Femur (tissue), 1 donor: ENCODE data around the gene ABCB10.

Source experiments
- DNase-seq: peaks from one replicate; pipeline ENCODE4 v3.0.0-alpha.2; 2017

Gene ABCB10

GRCh38 chr1:229470406-229471043 is 88.0 kb downstream of the ABCB10 start:
- DNase-seq = no peak

GRCh38 chr1:229466887-229467286 is 91.6 kb downstream of the ABCB10 start:
- no peak for DNase-seq
